NB4 (cell line): ENCODE data around the gene CA10.

ENCODE experiments used
- DNase-seq: peaks from one replicate; pipeline ENCODE4 v3.0.0; 2010; ENCODE audit warnings: low read depth
- H3K4me3 ChIP-seq: one replicate; pipeline ENCODE4 v1.5.1; 2011; ENCODE audit warnings: mild to moderate bottlenecking, low read depth, low read length, moderate library complexity
- MYC ChIP-seq: IDR thresholded peaks from 2 replicates; pipeline ENCODE4 v1.6.1; 2011; ENCODE audit warnings: low read depth, low read length
- POLR2A ChIP-seq: IDR thresholded peaks from 2 replicates; pipeline ENCODE4 v1.6.1; 2011; ENCODE audit warnings: mild to moderate bottlenecking; ENCODE audit not compliant: insufficient read length; ENCODE audit errors: extremely low read depth
- TF ChIP-seq, protein P1 (sequence below): IDR thresholded peaks from 2 replicates; pipeline ENCODE4 v1.6.1; 2011; ENCODE audit warnings: low read depth, low read length
- TF ChIP-seq, protein P2 (sequence below): IDR thresholded peaks from one replicate; pipeline ENCODE4 v1.5.1; 2012; ENCODE audit warnings: low read depth, low read length

The CA10 gene

DNA sequence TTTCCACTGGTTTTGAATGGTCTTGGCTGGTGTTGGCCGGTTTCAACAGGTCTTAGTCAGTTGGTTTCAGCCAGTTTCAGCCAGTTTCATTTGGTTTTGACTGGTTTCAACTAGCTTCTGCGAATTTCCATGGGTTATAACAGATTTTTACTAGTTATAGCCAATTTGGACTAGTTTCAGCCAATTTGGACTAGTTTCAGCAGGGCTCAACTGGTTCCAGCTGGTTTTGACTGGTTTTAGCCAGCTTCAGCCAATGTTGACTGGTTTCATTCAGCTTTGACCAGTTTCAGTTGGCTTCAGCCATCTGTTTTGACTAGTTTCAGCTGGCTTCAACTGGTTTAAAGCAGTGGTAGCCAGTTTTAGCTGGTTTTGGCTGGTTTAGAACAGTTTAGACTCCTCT is 465.6 kb downstream of the CA10 start:
- no peak for DNase-seq
- H3K4me3 ChIP-seq, result no peak overlapping the region
- no peak for TF ChIP-seq POLR2A
- TF ChIP-seq, protein P1, sequence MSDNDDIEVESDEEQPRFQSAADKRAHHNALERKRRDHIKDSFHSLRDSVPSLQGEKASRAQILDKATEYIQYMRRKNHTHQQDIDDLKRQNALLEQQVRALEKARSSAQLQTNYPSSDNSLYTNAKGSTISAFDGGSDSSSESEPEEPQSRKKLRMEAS, result no peak
- TF ChIP-seq, protein P2, sequence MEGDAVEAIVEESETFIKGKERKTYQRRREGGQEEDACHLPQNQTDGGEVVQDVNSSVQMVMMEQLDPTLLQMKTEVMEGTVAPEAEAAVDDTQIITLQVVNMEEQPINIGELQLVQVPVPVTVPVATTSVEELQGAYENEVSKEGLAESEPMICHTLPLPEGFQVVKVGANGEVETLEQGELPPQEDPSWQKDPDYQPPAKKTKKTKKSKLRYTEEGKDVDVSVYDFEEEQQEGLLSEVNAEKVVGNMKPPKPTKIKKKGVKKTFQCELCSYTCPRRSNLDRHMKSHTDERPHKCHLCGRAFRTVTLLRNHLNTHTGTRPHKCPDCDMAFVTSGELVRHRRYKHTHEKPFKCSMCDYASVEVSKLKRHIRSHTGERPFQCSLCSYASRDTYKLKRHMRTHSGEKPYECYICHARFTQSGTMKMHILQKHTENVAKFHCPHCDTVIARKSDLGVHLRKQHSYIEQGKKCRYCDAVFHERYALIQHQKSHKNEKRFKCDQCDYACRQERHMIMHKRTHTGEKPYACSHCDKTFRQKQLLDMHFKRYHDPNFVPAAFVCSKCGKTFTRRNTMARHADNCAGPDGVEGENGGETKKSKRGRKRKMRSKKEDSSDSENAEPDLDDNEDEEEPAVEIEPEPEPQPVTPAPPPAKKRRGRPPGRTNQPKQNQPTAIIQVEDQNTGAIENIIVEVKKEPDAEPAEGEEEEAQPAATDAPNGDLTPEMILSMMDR, result no peak
- no peak for TF ChIP-seq MYC

DNA sequence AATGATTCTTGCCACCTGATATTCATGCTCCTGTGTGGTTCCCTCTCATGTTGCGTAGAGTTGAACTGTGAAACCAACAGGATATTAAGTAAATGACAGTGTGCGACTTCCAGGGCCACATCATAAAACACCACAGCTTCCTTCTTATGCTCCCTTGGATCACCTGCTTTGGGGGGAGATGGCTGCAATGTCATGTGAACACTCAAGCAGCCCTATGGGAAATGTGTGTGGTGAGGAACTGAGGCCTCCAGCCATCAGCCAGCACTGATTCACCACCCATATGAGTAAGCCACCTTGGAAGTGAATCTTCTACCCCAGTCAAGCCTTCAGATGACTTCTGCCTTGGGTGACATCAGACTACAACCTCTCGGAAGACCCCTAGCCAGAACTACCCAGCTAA is 470.6 kb downstream of the CA10 start:
- DNase-seq, result no peak
- TF ChIP-seq POLR2A, result no peak
- no peak for TF ChIP-seq MYC
- TF ChIP-seq, protein P2, result no peak
- TF ChIP-seq, protein P1, result no peak
- no peak overlapping the region for H3K4me3 ChIP-seq

DNA sequence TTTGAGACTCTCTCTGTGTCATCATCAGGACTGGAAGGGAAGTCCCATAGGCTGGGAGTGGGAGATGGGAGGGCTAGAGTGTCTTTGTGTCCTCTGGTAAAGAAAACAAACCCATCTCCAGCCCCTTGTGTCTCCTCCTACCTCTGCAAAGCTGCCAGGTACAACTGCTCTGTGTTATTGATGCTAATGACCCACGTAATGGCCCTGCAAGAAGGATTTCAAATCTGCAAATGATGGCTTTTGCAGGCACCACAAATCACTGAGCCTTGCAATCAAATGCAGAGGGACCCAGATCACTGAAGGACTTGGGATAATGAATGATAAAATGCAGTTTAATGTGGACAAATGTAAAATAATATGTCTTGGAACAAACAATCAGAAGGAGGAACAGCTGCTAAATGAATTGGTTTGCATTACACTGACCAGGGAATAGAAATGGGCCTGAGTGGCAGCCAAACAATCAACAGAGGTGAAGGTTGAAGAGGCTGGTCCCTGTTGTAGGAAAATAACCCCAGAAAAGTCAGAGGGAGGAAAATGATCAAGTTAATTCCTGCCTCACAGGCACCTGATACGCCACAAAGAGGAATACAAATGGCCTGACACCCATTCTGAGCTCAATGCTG is 473.1 kb downstream of the CA10 start:
- TF ChIP-seq POLR2A, result no peak
- TF ChIP-seq, protein P1, result no peak
- TF ChIP-seq, protein P2, result no peak
- no peak for DNase-seq
- no peak overlapping the region for H3K4me3 ChIP-seq

DNA sequence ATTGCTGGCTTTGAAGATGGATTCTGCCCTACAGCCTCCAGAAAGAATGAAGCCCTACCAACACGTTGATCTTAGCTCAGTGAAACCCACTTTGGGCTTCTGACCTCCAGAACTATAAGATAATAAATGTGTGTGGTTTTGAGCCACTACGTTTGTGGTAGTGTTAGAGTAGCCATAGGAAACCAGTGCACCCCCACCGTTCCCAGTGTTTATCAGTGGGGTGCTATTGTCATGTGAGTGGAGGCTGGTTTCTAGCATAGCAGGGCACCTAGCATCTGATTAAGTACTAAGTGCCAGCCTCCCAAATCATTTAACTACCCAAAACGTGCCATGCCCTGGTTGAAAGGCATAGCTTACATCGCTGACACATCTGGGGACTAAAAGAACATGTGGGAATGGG is 474.3 kb downstream of the CA10 start:
- DNase-seq, result no peak
- H3K4me3 ChIP-seq, result no peak overlapping the region
- TF ChIP-seq, protein P1, result no peak
- TF ChIP-seq, protein P2, result no peak
- no peak for TF ChIP-seq POLR2A
- no peak for TF ChIP-seq MYC

DNA sequence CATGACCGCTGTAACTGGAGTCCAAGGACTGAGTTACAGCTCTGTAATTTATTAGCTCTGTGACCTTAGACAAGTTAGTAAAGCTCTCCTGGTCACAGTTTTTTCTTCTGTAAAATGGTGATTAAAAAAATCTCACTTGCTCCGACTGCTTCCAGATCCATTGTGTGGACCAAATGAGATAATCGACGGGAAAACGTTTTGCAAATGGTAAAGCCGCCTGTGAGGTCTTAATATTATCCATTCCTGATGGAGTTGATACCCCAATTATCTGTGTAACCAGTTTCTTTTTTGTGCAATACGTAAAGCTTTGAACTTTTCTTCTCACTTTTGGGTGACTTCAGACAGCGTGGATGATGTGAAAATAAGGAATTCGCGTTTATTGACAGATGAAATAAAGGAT is 475.2 kb downstream of the CA10 start:
- H3K4me3 ChIP-seq, result no peak overlapping the region
- no peak for TF ChIP-seq MYC
- TF ChIP-seq, protein P2, result no peak
- DNase-seq, result no peak

DNA sequence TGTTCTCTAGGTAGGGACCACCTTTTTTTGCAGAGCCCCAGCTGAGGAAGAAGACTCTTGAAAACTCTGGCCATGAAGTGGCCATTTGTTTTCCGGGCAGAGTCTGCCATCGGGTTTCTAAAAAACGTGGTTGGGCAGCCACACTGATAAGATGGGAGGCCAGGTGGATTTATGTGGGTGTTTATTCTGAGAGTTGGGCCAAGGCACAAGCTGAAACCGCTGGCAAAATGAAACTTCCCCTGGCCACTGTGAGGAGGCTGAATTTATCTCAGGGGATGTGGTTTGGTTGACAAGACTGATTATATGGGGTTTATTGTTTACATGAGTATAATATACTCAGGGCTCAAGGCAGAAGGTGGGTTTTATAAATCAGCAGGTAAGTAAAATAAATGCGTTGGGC is 476.4 kb downstream of the CA10 start:
- H3K4me3 ChIP-seq, result no peak overlapping the region
- DNase-seq, result no peak
- TF ChIP-seq, protein P1, result no peak
- TF ChIP-seq POLR2A (no peak), MYC (no peak)
- TF ChIP-seq, protein P2, result no peak
